K562 (cell line): ENCODE data around the gene COX6A1. TPM values are rescaled to one million over a fixed set of nuclear protein-coding genes. Genes with fewer than 3 reads are reported as not detected.

Experiments
- ATAC-seq: fragments of 200-7000 bp; cut with Tn5 transposase; 3 replicates; pipeline ENCODE4 v1.9.1; 2020; ENCODE audit warnings: moderate library complexity
- BruUV-seq: library from RNA; stranded (reverse); fragments of 400-500 nt; replicated peaks from 2 replicates; lab custom pipeline; 2021; lab: Mats Ljungman, UMichigan
- CTCF ChIA-PET: fragments of 300-600 bp; formaldehyde crosslinking; extraction: SDS; loops from one replicate; lab custom pipeline; 2021; ENCODE audit warnings: low intra/inter-chr PET ratio; lab: Yijun Ruan, JAX
- POLR2A ChIA-PET: fragments of 300-600, 350-650 bp; sonication (Branson Sonifier 250); formaldehyde crosslinking; extraction: SDS; loops from one replicate; lab custom pipeline; 2021; ENCODE audit warnings: antibody characterized with exemption, inconsistent platforms; lab: Yijun Ruan, JAX
- DNase-seq, 4 experiments: peaks; one replicate each; pipeline versions ENCODE4 v3.0.0 to v3.0.0-alpha.2; 2011 to 2018; ENCODE audit warnings: low spot score in 3 of 4, mixed read lengths in 3 of 4; ENCODE audit errors: extremely low read depth in 1 of 4
- FAIRE-seq: peaks from 2 replicates; lab custom pipeline; 2011; peaks lifted over from hg19 to GRCh38; lab: Jason Lieb, UNC
- H2AFZ ChIP-seq: 2 replicates; pipeline ENCODE4 v1.6.0; 2011; ENCODE audit warnings: low read depth, low read length, control low read depth, inconsistent platforms
- H3K27ac ChIP-seq: fragments of 200-600 bp; 3 replicates; pipeline ENCODE4 v1.8.0; 2011; ENCODE audit warnings: low read depth, mild to moderate bottlenecking, control low read depth, inconsistent platforms, low read length, moderate library complexity, mixed read lengths; ENCODE audit errors: extremely low read depth
- H3K27me3 ChIP-seq, 2 experiments: fragments of 300-600 bp in 1 of 2; 2 replicates in 1 of 2; 3 replicates in 1 of 2; pipeline versions ENCODE4 v1.6.0 to v1.8.0; 2011; ENCODE audit warnings: inconsistent platforms in 2 of 2, low read length in 2 of 2, mild to moderate bottlenecking in 1 of 2, mixed read lengths in 1 of 2, moderate library complexity in 1 of 2; ENCODE audit not compliant: control insufficient read depth in 2 of 2, insufficient read depth in 2 of 2
- H3K36me3 ChIP-seq: fragments of 300-600 bp; 3 replicates; pipeline ENCODE4 v1.8.0; 2011; ENCODE audit warnings: mild to moderate bottlenecking, low read length, inconsistent platforms; ENCODE audit not compliant: control insufficient read depth, insufficient read depth
- H3K4me1 ChIP-seq, 2 experiments: fragments of 200-600 bp in 1 of 2; replicated peaks in 1 of 2; 2 replicates in 1 of 2; 3 replicates in 1 of 2; pipeline versions ENCODE4 v1.5.1 to v1.8.0; 2011; ENCODE audit warnings: inconsistent platforms in 2 of 2, low read length in 2 of 2, mild to moderate bottlenecking in 1 of 2, mixed read lengths in 1 of 2, moderate library complexity in 1 of 2; ENCODE audit not compliant: control insufficient read depth in 2 of 2, insufficient read depth in 2 of 2
- H3K4me2 ChIP-seq: 2 replicates; pipeline ENCODE4 v1.6.1; 2011; ENCODE audit warnings: low read length, control low read depth, inconsistent platforms, mixed read lengths; ENCODE audit not compliant: insufficient read depth
- H3K4me3 ChIP-seq: fragments of 200-600 bp; sonication (generic), shearing (Covaris generic); 2 replicates; pipeline ENCODE4 v1.5.1; 2016; ENCODE audit warnings: control low read depth, inconsistent platforms
- H3K79me2 ChIP-seq: fragments of 200-600 bp; 3 replicates; pipeline ENCODE4 v1.8.0; 2011; ENCODE audit warnings: low read length, inconsistent platforms; ENCODE audit not compliant: control insufficient read depth, insufficient read depth
- H3K9ac ChIP-seq, 2 experiments: 2 replicates each; pipeline versions ENCODE4 v1.6.0 to v1.6.1; 2011; ENCODE audit warnings: low read depth in 2 of 2, low read length in 2 of 2, control low read depth in 1 of 2, inconsistent platforms in 1 of 2, mild to moderate bottlenecking in 1 of 2, mixed read lengths in 1 of 2; ENCODE audit not compliant: insufficient read depth in 1 of 2
- H3K9me1 ChIP-seq: one replicate; pipeline ENCODE4 v1.6.0; 2011; ENCODE audit warnings: inconsistent platforms, mild to moderate bottlenecking, low read length, moderate library complexity; ENCODE audit not compliant: control insufficient read depth, insufficient read depth
- H3K9me3 ChIP-seq: replicated peaks from 2 replicates; pipeline ENCODE4 v1.5.1; 2011; ENCODE audit warnings: low read depth, low read length, inconsistent platforms; ENCODE audit not compliant: control insufficient read depth, insufficient read depth
- H4K20me1 ChIP-seq: replicated peaks from 2 replicates; pipeline ENCODE4 v1.6.1; 2011; ENCODE audit warnings: low read length, inconsistent platforms, mixed read lengths; ENCODE audit not compliant: control insufficient read depth, insufficient read depth
- FOXA3 ChIP-seq, 2 experiments: fragments of 450-650 bp in 1 of 2; sonication (generic) in 1 of 2; formaldehyde crosslinking; IDR thresholded peaks in 1 of 2; conservative IDR thresholded peaks in 1 of 2; 2 replicates each; pipeline versions ENCODE4 v1.4.0 to v1.8.0; 2020 to 2022; ENCODE audit warnings: mild to moderate bottlenecking in 2 of 2, missing genetic modification reagents in 1 of 2
- HNRNPL ChIP-seq: fragments of 200-400 bp; formaldehyde crosslinking; IDR thresholded peaks from 2 replicates; pipeline ENCODE4 v1.6.1; 2017; ENCODE audit warnings: low read depth, mild to moderate bottlenecking, low read length
- NCOA6 ChIP-seq: fragments of 450-650 bp; IDR thresholded peaks from 2 replicates; pipeline ENCODE4 v1.6.1; 2017; ENCODE audit warnings: mild to moderate bottlenecking
- RBBP5 ChIP-seq: fragments of 200-600 bp; sonication (generic); IDR thresholded peaks from 2 replicates; pipeline ENCODE4 v1.6.1; 2012; ENCODE audit warnings: borderline replicate concordance, mild to moderate bottlenecking, low read length, control low read depth, inconsistent platforms; ENCODE audit not compliant: insufficient read depth, poor library complexity, severe bottlenecking
- SIN3A ChIP-seq, 2 experiments: fragments of 150-350 bp in 1 of 2; IDR thresholded peaks; 2 replicates each; pipeline ENCODE4 v1.6.1; 2011 to 2016; ENCODE audit warnings: borderline replicate concordance in 2 of 2, low read depth in 2 of 2, low read length in 2 of 2, mild to moderate bottlenecking in 2 of 2, moderate library complexity in 2 of 2; ENCODE audit not compliant: control insufficient read depth in 1 of 2
- ZNF121 ChIP-seq: sonication (generic); formaldehyde crosslinking; conservative IDR thresholded peaks from 2 replicates; pipeline ENCODE4 v1.8.0; 2022; ENCODE audit warnings: missing genetic modification reagents
- ZNF707 ChIP-seq: fragments of 250-450 bp; sonication (Bioruptor Pico); conservative IDR thresholded peaks from 2 replicates; pipeline ENCODE4 v1.8.0; 2022; ENCODE audit warnings: inconsistent platforms, mild to moderate bottlenecking, moderate library complexity
- WGBS: fragments of 100-300 bp; shearing (Covaris generic); methylation state at CpG from one replicate; pipeline ENCODE4 v1.1.6; 2016; ENCODE audit warnings: low coverage, mixed read lengths; ENCODE audit not compliant: insufficient coverage; ENCODE audit errors: missing lambda C conversion rate; 5-methylcytosine and 5-hydroxymethylcytosine counted together
- in situ Hi-C: fragments of 300-500 bp; cut with MboI; formaldehyde crosslinking; loops from 4 replicates; pipeline ENCODE4 v1.15.0; 2018; ENCODE audit warnings: inconsistent platforms, mixed read lengths
- intact Hi-C: fragments of 100-400 bp; cut with micrococcal nuclease; formaldehyde crosslinking; loops from 2 replicates; pipeline ENCODE4 v1.14.2; 2022
- polyA plus RNA-seq, 8 experiments: library from polyadenylated mRNA; depleted of rRNA in 4 of 8; stranded (reverse) in 5 of 8; unstranded in 3 of 8; fragments of >200 nt; fragmentation: Nextera tagmentation in 2 of 8; fragmentation: Illumina TruSeq in 1 of 8; extraction: Ambion mirVana in 2 of 8; extraction: Trizol in 1 of 8; gene quantifications; 2 replicates each; pipeline versions ENCODE4 v1.2.1 to v1.2.3, GENCODE V29; 2011 to 2014; ENCODE audit warnings: inconsistent platforms in 1 of 8, missing spikeins in 1 of 8
- total RNA-seq, 7 experiments: library from RNA; depleted of rRNA in 6 of 7; stranded (reverse); fragments of >200 nt in 6 of 7; fragmentation: Illumina TruSeq in 2 of 7; extraction: Trizol in 2 of 7; gene quantifications; 2 replicates each; pipeline versions ENCODE4 v1.2.1 to v1.2.3, GENCODE V29; 2011 to 2021; ENCODE audit warnings: low replicate concordance in 1 of 7
- TF ChIP-seq, protein P1 (sequence below): fragments of 250-450 bp; sonication (Bioruptor Pico); IDR thresholded peaks from 2 replicates; pipeline ENCODE4 v1.4.0; 2020; ENCODE audit warnings: mild to moderate bottlenecking, moderate library complexity

COX6A1 gene
- total and polyA plus RNA-seq, 9 of the 15 experiments (the other 6 are each of a cell fraction or from before 2014, with no cell fraction given) = 414 to 4,142 (median 931) TPM

DNA sequence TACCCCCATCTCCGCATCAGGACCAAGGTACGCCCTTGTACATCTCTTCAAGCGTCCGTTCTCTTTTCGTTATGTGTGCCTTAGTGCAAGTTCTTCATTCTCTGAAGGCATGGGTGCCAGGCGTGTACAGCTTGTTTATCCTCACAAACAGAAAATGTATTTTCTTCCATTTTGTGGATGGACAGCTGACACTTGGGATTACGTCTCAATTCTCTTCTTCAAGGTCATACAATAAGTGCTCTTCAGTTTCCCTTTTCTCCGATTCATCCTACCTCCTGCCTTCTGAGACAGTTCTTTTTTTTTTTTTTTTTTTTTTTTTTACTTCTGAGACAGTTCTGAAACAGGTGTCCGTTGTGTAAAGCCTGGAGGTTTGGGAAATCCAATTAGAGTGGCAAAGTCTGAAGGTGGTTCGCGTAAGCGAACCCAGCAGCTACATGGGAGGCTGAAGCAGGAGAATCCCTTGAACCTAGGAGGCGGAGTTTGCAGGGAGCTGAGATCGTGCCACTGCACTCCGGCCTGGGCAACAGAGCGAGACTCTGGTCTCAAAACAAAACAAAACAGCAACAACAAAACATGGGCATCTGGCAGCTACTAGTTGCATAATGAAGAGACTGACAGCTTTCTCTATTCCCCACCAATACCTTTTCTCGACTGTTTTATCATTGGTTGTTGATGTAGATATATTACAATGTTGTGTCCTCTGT is 734 bp downstream of the COX6A1 start:
- intact Hi-C loops (loop anchor here (1.0 to 10.0 kb wide), 2 partner anchors 58 to 206 kb away; partner anchors contain the start of genes CABP1 and DYNLL1), in situ Hi-C loops (loop anchor here (10.0 kb wide), 1 partner anchor 114 kb away; the partner anchor contains the start of gene PLA2G1B)
- H2AFZ ChIP-seq = peak overlapping the region; percentile 100
- peak overlapping the region; percentile 85 to 96 for H3K9ac ChIP-seq
- no peaks in the 10 kb centered on the region for H3K27me3 ChIP-seq
- POLR2A ChIA-PET = interaction anchor here (0.8 to 2.2 kb wide), 4 partner anchors 14 to 147 kb away, joined by 3 to 18 read pairs (median 4); partner anchors contain the start of genes RNU4-2 and SIRT4
- CTCF ChIA-PET = interaction anchor here (1.1 kb wide), 2 partner anchors 82 to 114 kb away, joined by 3 to 4 read pairs; no protein-coding TSS in a partner anchor
- peak in 3 of 4 experiments; percentile 2 to 23 (median 6) for DNase-seq
- peaks cover 49% of the 10 kb centered on the region for H3K79me2 ChIP-seq
- H3K4me3 ChIP-seq = peak overlapping the region; percentile 91
- H3K4me1 ChIP-seq = peaks cover 3 to 8% of the 10 kb centered on the region in 2 experiments; a peak in 4 of 5 replicates
- H3K9me1 ChIP-seq = no peaks in the 10 kb centered on the region
- peaks cover 7% of the 10 kb centered on the region for H4K20me1 ChIP-seq
- BruUV-seq = no TSS peak
- FAIRE-seq = no peak
- peak overlapping the region; percentile 99 for H3K4me2 ChIP-seq
- H3K9me3 ChIP-seq = no peaks in the 10 kb centered on the region
- TF ChIP-seq FOXA3 (CRISPR knock-in tag; conservative IDR thresholded peaks at IDR 0.05 in 1 of 2, IDR thresholded peaks at IDR 0.05 in 1 of 2) = no peak
- TF ChIP-seq HNRNPL = no peak
- peak; percentile 38 for TF ChIP-seq ZNF121
- TF ChIP-seq RBBP5 = peak; percentile 6
- TF ChIP-seq ZNF707 (CRISPR knock-in tag) = no peak
- TF ChIP-seq SIN3A (IDR thresholded peaks at IDR 0.05; ENCODE audit: borderline replicate concordance in 2 of 2, control insufficient read depth in 1 of 2, low read depth in 2 of 2, low read length in 2 of 2) = peak in 1 of 2 experiments; percentile 4; a peak in 2 of 4 replicates
- no peak for TF ChIP-seq NCOA6
- TF ChIP-seq, protein P1, sequence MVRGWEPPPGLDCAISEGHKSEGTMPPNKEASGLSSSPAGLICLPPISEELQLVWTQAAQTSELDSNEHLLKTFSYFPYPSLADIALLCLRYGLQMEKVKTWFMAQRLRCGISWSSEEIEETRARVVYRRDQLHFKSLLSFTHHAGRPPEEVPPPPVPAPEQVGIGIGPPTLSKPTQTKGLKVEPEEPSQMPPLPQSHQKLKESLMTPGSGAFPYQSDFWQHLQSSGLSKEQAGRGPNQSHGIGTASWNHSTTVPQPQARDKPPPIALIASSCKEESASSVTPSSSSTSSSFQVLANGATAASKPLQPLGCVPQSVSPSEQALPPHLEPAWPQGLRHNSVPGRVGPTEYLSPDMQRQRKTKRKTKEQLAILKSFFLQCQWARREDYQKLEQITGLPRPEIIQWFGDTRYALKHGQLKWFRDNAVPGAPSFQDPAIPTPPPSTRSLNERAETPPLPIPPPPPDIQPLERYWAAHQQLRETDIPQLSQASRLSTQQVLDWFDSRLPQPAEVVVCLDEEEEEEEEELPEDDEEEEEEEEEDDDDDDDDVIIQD (CRISPR knock-in tag) = no peak
- ATAC-seq = peak; percentile 17
- WGBS = 4% methylated on average over 17 of the region's 17 CpGs
- H3K36me3 ChIP-seq = peaks cover 42% of the 10 kb centered on the region
- H3K27ac ChIP-seq = peak overlapping the region; percentile 86
